C4-2B (cell line): ENCODE data around the gene SEC16A.

Source experiments
- ZFX ChIP-seq: fragments of 450-650 bp; IDR thresholded peaks from 2 replicates; pipeline ENCODE4 v1.6.1; 2017
- TF ChIP-seq, protein P1 (sequence below): fragments of 450-650 bp; conservative IDR thresholded peaks from 2 replicates; pipeline ENCODE4 v1.5.1; 2017; ENCODE audit warnings: mild to moderate bottlenecking

DNA sequence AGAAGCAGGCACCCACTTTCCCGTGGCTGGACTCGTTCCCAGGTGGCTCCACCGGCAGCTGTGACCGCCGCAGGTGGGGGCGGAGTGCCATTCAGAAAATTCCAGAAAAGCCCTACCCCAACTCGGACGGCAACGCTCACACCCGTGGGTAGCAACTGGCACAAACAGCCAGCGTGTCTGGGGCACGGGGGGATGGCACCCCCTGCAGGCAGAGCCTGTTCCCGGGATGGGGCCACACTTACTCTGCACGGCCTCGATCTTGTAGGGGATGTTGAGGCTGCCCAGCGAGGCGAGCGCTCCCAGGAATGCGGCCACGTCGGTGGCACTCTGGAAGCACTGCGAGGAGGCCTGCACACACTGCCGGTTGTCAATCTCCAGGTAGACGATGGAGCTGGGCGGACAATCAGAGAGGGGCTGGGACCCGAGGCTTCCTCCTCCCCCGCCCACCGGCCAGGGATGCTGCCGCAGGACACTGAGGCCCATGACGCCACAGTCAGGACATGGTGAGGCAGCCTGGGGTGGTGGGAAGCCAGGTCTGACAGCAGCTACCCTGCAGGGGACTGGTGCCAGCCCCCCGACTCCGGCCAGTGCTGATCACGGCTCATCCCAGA is 20.2 kb upstream of the SEC16A start:
- TF ChIP-seq, protein P1, sequence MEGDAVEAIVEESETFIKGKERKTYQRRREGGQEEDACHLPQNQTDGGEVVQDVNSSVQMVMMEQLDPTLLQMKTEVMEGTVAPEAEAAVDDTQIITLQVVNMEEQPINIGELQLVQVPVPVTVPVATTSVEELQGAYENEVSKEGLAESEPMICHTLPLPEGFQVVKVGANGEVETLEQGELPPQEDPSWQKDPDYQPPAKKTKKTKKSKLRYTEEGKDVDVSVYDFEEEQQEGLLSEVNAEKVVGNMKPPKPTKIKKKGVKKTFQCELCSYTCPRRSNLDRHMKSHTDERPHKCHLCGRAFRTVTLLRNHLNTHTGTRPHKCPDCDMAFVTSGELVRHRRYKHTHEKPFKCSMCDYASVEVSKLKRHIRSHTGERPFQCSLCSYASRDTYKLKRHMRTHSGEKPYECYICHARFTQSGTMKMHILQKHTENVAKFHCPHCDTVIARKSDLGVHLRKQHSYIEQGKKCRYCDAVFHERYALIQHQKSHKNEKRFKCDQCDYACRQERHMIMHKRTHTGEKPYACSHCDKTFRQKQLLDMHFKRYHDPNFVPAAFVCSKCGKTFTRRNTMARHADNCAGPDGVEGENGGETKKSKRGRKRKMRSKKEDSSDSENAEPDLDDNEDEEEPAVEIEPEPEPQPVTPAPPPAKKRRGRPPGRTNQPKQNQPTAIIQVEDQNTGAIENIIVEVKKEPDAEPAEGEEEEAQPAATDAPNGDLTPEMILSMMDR = no peak
- TF ChIP-seq ZFX = no peak
